Activated CD8-positive, alpha-beta memory T cell treated with anti-CD3 and anti-CD28 coated beads for 1 hour (primary cell): Measurements from ENCODE around the gene LDB3.
A peak's percentile ranks its signal among the peaks of the same experiment; 100 is the strongest.

ENCODE experiments used
- DNase-seq, 2 donors: peaks; one replicate each; pipeline ENCODE4 v3.0.0-alpha.2; 2020; ENCODE audit warnings: low read depth in 1 of 2; ENCODE audit errors: extremely low read depth in 1 of 2

Gene LDB3

GRCh38 chr10:86703176-86703575 is 34.9 kb downstream of the LDB3 start:
- no peak for DNase-seq

- DNase-seq = no peak
Observed at GRCh38 chr10:86705139-86705538, 36.8 kb downstream of the LDB3 start.

GRCh38 chr10:86705905-86706304 is 37.6 kb downstream of the LDB3 start:
- no peak for DNase-seq

- DNase-seq = no peak
Observed at GRCh38 chr10:86706401-86706841, 38.1 kb downstream of the LDB3 start.

GRCh38 chr10:86706977-86707376 is 38.7 kb downstream of the LDB3 start:
- DNase-seq = no peak

- no peak for DNase-seq
Observed at GRCh38 chr10:86707505-86707904, 39.2 kb downstream of the LDB3 start.

- DNase-seq = no peak
Observed at GRCh38 chr10:86708068-86708782, 39.9 kb downstream of the LDB3 start.

GRCh38 chr10:86708783-86709380 is 40.6 kb downstream of the LDB3 start:
- DNase-seq = no peak

GRCh38 chr10:86709396-86710185 is 41.3 kb downstream of the LDB3 start:
- no peak for DNase-seq

- peak; percentile 62 to 73 for DNase-seq
Observed at GRCh38 chr10:86710987-86711512, 42.7 kb downstream of the LDB3 start.

GRCh38 chr10:86711513-86712316 is 43.4 kb downstream of the LDB3 start:
- peak in 1 of 2 donors; percentile 21 for DNase-seq

- DNase-seq = no peak
Observed at GRCh38 chr10:86712317-86712707, 44.0 kb downstream of the LDB3 start.

- no peak for DNase-seq
Observed at GRCh38 chr10:86715156-86715795, 47.0 kb downstream of the LDB3 start.

GRCh38 chr10:86715836-86716235 is 47.5 kb downstream of the LDB3 start:
- no peak for DNase-seq

- no peak for DNase-seq
Observed at GRCh38 chr10:86716466-86716865, 48.2 kb downstream of the LDB3 start.

GRCh38 chr10:86718556-86718955 is 50.2 kb downstream of the LDB3 start:
- no peak for DNase-seq

GRCh38 chr10:86721232-86721631 is 52.9 kb downstream of the LDB3 start:
- no peak for DNase-seq

GRCh38 chr10:86723009-86723408 is 54.7 kb downstream of the LDB3 start:
- no peak for DNase-seq

- no peak for DNase-seq
Observed at GRCh38 chr10:86724445-86724844, 56.1 kb downstream of the LDB3 start.

GRCh38 chr10:86725980-86726676 is 57.8 kb downstream of the LDB3 start:
- no peak for DNase-seq
